ENCODE measurements around the gene UQCRQ.

DNA sequence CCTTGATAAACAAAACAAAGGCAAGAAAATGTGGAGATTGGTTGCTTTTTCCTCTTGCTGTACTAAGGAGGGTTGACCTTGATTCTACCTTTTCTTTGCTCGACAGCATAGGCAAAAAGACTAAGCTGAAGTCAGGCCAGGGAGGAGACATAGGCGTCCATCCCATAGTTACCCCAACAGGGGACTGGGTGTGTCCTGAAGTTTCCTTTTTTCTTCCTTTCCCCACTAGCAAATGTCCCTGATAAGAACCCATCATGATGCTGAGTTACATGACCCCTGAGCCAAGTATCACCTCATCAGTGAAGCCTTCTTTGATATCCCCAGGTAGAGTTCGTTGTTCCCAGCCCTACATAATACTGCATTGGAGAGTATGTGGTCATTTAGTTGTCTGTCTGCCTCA is 26.1 kb upstream of the UQCRQ start:
- no peak for TF ChIP-seq POLR2A (IDR thresholded peaks at IDR 0.05; ENCODE audit: low read depth, low read length)
- TF ChIP-seq TAF1 (IDR thresholded peaks at IDR 0.05; ENCODE audit: borderline replicate concordance, low read depth, low read length) = no peak
- no peak for TF ChIP-seq POLR2AphosphoS5 (IDR thresholded peaks at IDR 0.05; ENCODE audit: low read depth, low read length)
